ENCODE results near the gene BRPF3. TPM values are rescaled to one million over a fixed set of nuclear protein-coding genes. Genes with fewer than 3 reads are reported as not detected.

Gene BRPF3
- total and polyA plus RNA-seq, 10 donors, result 2.4 to 42.7 (median 31.6) TPM

DNA sequence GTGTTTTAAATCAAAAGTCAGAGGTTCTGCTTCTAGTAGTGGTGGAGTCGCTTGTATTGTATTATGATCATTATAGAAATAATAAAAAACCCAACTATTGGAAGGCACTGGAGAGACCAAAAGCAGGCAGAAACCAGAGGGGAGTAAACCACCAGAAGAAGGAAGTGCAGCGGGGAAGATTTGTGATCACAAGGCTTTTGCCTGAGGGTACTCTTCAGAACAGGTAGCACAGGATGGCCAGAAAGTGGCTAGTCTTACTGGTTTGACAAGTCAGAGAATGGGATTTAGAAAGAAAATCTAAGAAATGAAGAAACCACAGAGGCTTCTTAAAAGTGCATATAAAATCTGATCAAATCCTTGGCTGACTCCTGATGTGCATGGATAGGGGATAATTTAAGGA is 42.3 kb upstream of the BRPF3 start:
- TF ChIP-seq POLR2AphosphoS5 (IDR thresholded peaks at IDR 0.05) (no peak), POLR2A (IDR thresholded peaks at IDR 0.05) (no peak)
- TF ChIP-seq, protein P1, sequence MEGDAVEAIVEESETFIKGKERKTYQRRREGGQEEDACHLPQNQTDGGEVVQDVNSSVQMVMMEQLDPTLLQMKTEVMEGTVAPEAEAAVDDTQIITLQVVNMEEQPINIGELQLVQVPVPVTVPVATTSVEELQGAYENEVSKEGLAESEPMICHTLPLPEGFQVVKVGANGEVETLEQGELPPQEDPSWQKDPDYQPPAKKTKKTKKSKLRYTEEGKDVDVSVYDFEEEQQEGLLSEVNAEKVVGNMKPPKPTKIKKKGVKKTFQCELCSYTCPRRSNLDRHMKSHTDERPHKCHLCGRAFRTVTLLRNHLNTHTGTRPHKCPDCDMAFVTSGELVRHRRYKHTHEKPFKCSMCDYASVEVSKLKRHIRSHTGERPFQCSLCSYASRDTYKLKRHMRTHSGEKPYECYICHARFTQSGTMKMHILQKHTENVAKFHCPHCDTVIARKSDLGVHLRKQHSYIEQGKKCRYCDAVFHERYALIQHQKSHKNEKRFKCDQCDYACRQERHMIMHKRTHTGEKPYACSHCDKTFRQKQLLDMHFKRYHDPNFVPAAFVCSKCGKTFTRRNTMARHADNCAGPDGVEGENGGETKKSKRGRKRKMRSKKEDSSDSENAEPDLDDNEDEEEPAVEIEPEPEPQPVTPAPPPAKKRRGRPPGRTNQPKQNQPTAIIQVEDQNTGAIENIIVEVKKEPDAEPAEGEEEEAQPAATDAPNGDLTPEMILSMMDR (IDR thresholded peaks at IDR 0.05 in 8 of 11, conservative IDR thresholded peaks at IDR 0.05 in 3 of 11), result no peak
- Histone ChIP-seq H3K27ac (no peak overlapping the region), H3K27me3 (replicated peaks in 1 of 7) (no peaks in the 10 kb centered on the region), H3K36me3 (peaks cover 0 to 5% (median 0%) of the 10 kb centered on the region in 6 donors), H3K9me3 (peaks cover 0 to 18% (median 13%) of the 10 kb centered on the region in 8 donors), H3K4me1 (peaks cover 0 to 10% (median 0%) of the 10 kb centered on the region in 6 donors), H3K4me3 (no peak overlapping the region)
- no peak for DNase-seq
- intact Hi-C loops (cut with DNase I; ENCODE audit: low total_unique reads), result no loop called here
- 86 to 95% (median 92%) methylated on average over 2 of the region's 2 CpGs for WGBS, 5 donors

DNA sequence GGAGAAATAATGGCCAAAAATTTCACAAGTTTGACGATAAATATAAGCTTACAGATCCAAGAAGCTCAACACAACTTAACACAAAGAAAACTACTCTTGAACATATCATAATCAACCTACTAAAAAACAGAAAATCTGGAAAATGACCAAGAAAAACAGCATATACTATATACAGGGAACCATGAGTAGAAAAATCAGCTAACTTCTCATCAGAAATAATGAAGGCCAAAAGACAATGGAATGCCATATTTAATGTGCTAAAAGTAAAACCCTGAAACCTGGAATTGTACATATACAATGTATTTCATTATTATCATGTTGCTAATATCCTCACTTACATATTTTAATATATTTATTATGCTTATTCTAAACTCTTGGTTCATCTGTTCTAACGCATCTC is 40.9 kb upstream of the BRPF3 start:
- no peak overlapping the region for H3K4me3 ChIP-seq
- no peaks in the 10 kb centered on the region for H3K27me3 ChIP-seq (replicated peaks in 1 of 7)
- no peak for TF ChIP-seq POLR2AphosphoS5 (IDR thresholded peaks at IDR 0.05)
- no peak for TF ChIP-seq POLR2A (IDR thresholded peaks at IDR 0.05)
- TF ChIP-seq, protein P1 (IDR thresholded peaks at IDR 0.05 in 8 of 11, conservative IDR thresholded peaks at IDR 0.05 in 3 of 11), result no peak
- intact Hi-C loops (cut with DNase I; ENCODE audit: low total_unique reads), result no loop called here
- H3K4me1 ChIP-seq, result no peaks in the 10 kb centered on the region
- H3K36me3 ChIP-seq, result peaks cover 0 to 7% (median 2%) of the 10 kb centered on the region in 6 donors
- no peak for DNase-seq
- WGBS, 5 donors, result 95 to 99% (median 97%) methylated on average over 2 of the region's 2 CpGs
- no peak overlapping the region for H3K27ac ChIP-seq
- peaks cover 0 to 24% (median 20%) of the 10 kb centered on the region in 8 donors for H3K9me3 ChIP-seq

DNA sequence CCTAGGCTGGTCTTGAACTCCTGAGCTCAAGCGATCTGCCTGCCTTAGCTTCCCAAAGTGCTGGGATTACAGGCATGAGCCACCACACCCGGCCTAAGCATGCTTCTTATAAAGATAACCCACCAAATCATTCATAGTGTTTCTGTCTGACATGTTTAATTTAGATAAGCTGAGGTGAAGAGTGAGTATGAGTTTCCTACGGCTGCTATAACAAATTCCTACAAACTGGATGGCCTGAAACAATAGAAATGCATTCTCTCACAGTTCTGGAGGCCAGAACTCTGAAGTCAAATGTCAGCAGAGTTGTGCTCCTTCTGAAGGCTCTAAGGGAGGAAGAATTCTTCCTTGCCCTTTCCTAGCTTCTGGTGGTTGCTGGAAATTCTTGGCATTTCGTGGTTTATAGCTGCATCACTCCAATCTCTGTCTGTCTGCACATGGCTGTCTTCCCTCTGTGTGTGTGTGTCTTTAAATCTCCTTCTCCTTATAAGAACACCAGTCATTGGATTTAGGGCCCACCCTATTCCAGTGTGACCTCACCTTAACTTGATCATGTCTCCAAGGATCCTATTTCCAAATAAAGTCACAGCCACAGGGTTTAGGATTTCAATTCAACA is 36.3 kb upstream of the BRPF3 start:
- WGBS, 5 donors, result 91 to 95% (median 92%) methylated on average over 4 of the region's 4 CpGs
- intact Hi-C loops (cut with DNase I; ENCODE audit: low total_unique reads), result no loop called here
- TF ChIP-seq, protein P1 (IDR thresholded peaks at IDR 0.05 in 8 of 11, conservative IDR thresholded peaks at IDR 0.05 in 3 of 11), result no peak
- no peak for TF ChIP-seq POLR2A (IDR thresholded peaks at IDR 0.05)
- TF ChIP-seq POLR2AphosphoS5 (IDR thresholded peaks at IDR 0.05), result no peak

GRCh38 chr6:36169023-36170007 is 27.2 kb upstream of the BRPF3 start:
- Histone ChIP-seq H3K4me1 (peaks cover 0 to 10% (median 0%) of the 10 kb centered on the region in 6 donors), H3K9me3 (no peaks in the 10 kb centered on the region), H3K27me3 (replicated peaks in 1 of 7) (no peaks in the 10 kb centered on the region), H3K36me3 (no peaks in the 10 kb centered on the region), H3K4me3 (no peak overlapping the region), H3K27ac (peak overlapping the region in 3 of 8 donors; percentile 4 to 26 (median 14))
- intact Hi-C loops (cut with DNase I; ENCODE audit: low total_unique reads), result no loop called here
- 84 to 95% (median 91%) methylated on average over 2 of the region's 2 CpGs for WGBS, 5 donors
- TF ChIP-seq POLR2A (IDR thresholded peaks at IDR 0.05) (no peak), POLR2AphosphoS5 (IDR thresholded peaks at IDR 0.05) (no peak)
- TF ChIP-seq, protein P1 (IDR thresholded peaks at IDR 0.05 in 8 of 11, conservative IDR thresholded peaks at IDR 0.05 in 3 of 11), result no peak
- DNase-seq, result no peak

More for the DNA sequence above, 36.3 kb upstream of the BRPF3 start:
- peaks cover 0 to 23% (median 18%) of the 10 kb centered on the region in 8 donors for H3K9me3 ChIP-seq
- no peak overlapping the region for H3K27ac ChIP-seq
- H3K4me1 ChIP-seq, result no peaks in the 10 kb centered on the region
- peaks cover 0 to 7% (median 2%) of the 10 kb centered on the region in 6 donors for H3K36me3 ChIP-seq
- DNase-seq, result no peak
- H3K27me3 ChIP-seq (replicated peaks in 1 of 7), result no peaks in the 10 kb centered on the region
- no peak overlapping the region for H3K4me3 ChIP-seq
